ENCODE data around the gene GART. TPM values are rescaled to one million over a fixed set of nuclear protein-coding genes. Genes with fewer than 3 reads are reported as not detected.

The GART gene
- polyA plus RNA-seq, 1 experiment = 26.1 TPM

DNA sequence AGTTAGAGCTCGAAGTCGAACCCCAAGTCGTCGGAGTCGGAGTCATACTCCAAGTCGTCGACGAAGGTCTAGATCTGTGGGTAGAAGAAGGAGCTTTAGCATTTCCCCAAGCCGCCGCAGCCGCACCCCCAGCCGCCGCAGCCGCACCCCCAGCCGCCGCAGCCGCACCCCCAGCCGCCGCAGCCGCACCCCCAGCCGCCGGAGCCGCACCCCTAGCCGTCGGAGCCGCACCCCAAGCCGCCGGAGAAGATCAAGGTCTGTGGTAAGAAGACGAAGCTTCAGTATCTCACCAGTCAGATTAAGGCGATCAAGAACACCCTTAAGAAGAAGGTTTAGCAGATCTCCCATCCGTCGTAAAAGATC, 13.0 kb upstream of the GART start:
- TF ChIP-seq, protein P1, sequence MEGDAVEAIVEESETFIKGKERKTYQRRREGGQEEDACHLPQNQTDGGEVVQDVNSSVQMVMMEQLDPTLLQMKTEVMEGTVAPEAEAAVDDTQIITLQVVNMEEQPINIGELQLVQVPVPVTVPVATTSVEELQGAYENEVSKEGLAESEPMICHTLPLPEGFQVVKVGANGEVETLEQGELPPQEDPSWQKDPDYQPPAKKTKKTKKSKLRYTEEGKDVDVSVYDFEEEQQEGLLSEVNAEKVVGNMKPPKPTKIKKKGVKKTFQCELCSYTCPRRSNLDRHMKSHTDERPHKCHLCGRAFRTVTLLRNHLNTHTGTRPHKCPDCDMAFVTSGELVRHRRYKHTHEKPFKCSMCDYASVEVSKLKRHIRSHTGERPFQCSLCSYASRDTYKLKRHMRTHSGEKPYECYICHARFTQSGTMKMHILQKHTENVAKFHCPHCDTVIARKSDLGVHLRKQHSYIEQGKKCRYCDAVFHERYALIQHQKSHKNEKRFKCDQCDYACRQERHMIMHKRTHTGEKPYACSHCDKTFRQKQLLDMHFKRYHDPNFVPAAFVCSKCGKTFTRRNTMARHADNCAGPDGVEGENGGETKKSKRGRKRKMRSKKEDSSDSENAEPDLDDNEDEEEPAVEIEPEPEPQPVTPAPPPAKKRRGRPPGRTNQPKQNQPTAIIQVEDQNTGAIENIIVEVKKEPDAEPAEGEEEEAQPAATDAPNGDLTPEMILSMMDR (IDR thresholded peaks at IDR 0.05; ENCODE audit: low read depth, low read length) = no peak
- no peaks in the 10 kb centered on the region for H3K27me3 ChIP-seq (ENCODE audit: control insufficient read depth, insufficient read depth, low read length)
- no peak for DNase-seq (ENCODE audit: low read depth, low spot score)
- peaks cover 10% of the 10 kb centered on the region for H3K9me3 ChIP-seq (ENCODE audit: control insufficient read depth, insufficient read depth, low read length)
- POLR2A ChIA-PET = no interaction called here
- no peak overlapping the region for H3K4me3 ChIP-seq (ENCODE audit: low read depth, low read length)
- CTCF ChIA-PET = interaction anchor here (2.4 kb wide), 1 partner anchor 51 kb away, joined by 9 read pairs; no protein-coding TSS in a partner anchor
- H3K27ac ChIP-seq (ENCODE audit: low read depth, low read length) = no peak overlapping the region

DNA sequence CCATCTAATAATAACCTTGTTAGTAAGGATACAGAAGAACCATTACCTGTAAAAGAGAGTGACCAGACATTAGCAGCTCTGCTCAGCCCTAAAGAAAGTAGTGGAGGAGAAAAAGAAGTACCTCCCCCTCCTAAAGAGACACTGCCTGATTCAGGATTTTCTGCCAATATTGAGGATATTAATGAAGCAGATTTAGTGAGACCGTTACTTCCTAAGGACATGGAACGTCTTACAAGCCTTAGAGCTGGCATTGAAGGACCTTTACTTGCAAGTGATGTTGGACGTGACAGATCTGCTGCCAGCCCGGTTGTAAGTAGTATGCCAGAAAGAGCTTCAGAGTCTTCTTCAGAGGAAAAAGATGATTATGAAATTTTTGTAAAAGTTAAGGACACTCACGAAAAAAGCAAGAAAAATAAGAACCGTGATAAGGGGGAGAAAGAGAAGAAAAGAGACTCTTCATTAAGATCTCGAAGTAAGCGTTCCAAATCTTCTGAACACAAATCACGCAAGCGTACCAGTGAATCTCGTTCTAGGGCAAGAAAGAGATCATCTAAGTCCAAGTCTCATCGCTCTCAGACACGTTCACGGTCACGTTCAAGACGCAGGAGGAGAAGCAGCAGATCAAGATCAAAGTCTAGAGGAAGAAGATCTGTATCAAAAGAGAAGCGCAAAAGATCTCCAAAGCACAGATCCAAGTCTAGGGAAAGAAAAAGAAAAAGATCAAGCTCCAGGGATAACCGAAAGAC, 12.5 kb upstream of the GART start:
- TF ChIP-seq, protein P1 (IDR thresholded peaks at IDR 0.05; ENCODE audit: low read depth, low read length) = no peak
- POLR2A ChIA-PET = no interaction called here
- CTCF ChIA-PET = interaction anchor here (0.5 kb wide), 1 partner anchor 39 kb away, joined by 3 read pairs; no protein-coding TSS in a partner anchor
- Histone ChIP-seq H3K4me3 (ENCODE audit: low read depth, low read length) (no peak overlapping the region), H3K27ac (ENCODE audit: low read depth, low read length) (no peak overlapping the region), H3K9me3 (ENCODE audit: control insufficient read depth, insufficient read depth, low read length) (peaks cover 10% of the 10 kb centered on the region), H3K27me3 (ENCODE audit: control insufficient read depth, insufficient read depth, low read length) (no peaks in the 10 kb centered on the region)
- DNase-seq (ENCODE audit: low read depth, low spot score) = no peak

DNA sequence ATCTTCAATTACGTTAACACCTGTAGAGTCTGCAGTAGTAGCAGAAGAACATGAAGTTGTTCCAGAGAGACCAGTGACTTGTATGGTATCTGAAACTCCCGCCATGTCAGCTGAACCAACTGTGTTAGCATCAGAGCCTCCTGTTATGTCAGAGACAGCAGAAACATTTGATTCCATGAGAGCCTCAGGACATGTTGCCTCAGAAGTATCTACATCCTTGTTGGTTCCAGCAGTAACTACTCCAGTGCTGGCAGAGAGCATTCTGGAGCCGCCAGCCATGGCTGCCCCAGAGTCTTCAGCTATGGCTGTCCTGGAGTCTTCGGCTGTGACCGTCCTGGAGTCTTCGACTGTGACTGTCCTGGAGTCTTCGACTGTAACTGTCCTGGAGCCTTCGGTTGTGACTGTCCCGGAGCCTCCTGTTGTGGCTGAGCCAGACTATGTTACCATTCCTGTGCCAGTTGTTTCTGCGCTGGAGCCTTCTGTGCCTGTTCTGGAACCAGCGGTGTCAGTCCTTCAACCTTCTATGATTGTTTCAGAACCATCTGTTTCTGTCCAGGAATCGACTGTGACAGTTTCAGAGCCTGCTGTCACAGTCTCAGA, 11.2 kb upstream of the GART start:
- POLR2A ChIA-PET = no interaction called here
- CTCF ChIA-PET = no interaction called here
- Histone ChIP-seq H3K27me3 (ENCODE audit: control insufficient read depth, insufficient read depth, low read length) (no peaks in the 10 kb centered on the region), H3K27ac (ENCODE audit: low read depth, low read length) (no peak overlapping the region), H3K4me3 (ENCODE audit: low read depth, low read length) (no peak overlapping the region), H3K9me3 (ENCODE audit: control insufficient read depth, insufficient read depth, low read length) (peaks cover 10% of the 10 kb centered on the region)
- TF ChIP-seq, protein P1 (IDR thresholded peaks at IDR 0.05; ENCODE audit: low read depth, low read length) = no peak
- no peak for DNase-seq (ENCODE audit: low read depth, low spot score)

DNA sequence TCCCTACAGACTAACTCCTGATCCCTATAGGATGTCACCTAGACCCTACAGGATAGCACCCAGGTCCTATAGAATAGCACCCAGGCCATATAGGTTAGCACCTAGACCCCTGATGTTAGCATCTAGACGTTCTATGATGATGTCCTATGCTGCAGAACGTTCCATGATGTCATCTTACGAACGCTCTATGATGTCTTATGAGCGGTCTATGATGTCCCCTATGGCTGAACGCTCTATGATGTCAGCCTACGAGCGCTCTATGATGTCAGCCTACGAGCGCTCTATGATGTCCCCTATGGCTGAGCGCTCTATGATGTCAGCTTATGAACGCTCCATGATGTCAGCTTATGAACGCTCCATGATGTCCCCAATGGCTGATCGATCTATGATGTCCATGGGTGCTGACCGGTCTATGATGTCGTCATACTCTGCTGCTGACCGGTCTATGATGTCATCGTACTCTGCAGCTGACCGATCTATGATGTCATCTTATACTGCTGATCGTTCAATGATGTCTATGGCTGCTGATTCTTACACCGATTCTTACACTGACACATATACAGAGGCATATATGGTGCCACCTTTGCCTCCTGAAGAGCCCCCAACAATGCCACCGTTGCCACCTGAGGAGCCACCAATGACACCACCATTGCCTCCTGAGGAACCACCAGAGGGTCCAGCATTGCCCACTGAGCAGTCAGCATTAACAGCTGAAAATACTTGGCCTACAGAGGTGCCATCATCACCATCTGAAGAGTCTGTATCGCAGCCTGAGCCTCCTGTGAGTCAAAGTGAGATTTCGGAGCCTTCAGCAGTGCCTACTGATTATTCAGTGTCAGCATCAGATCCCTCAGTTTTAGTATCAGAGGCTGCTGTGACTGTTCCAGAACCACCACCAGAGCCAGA, 10.4 kb upstream of the GART start:
- ChIA-PET POLR2A (interaction anchor here (0.7 to 1.1 kb wide), 2 partner anchors 9 to 34 kb away, joined by 3 read pairs; partner anchors contain the start of gene SON), CTCF (interaction anchor here (1.1 kb wide), 1 partner anchor 53 kb away, joined by 4 read pairs; no protein-coding TSS in a partner anchor)
- Histone ChIP-seq H3K27me3 (ENCODE audit: control insufficient read depth, insufficient read depth, low read length) (no peaks in the 10 kb centered on the region), H3K4me3 (ENCODE audit: low read depth, low read length) (no peak overlapping the region), H3K9me3 (ENCODE audit: control insufficient read depth, insufficient read depth, low read length) (peaks cover 10% of the 10 kb centered on the region), H3K27ac (ENCODE audit: low read depth, low read length) (no peak overlapping the region)
- TF ChIP-seq, protein P1 (IDR thresholded peaks at IDR 0.05; ENCODE audit: low read depth, low read length) = no peak
- DNase-seq (ENCODE audit: low read depth, low spot score) = no peak
